Psoas muscle (tissue), 8 donors: ENCODE measurements around the gene UBE2Q1. TPM values are rescaled to one million over a fixed set of nuclear protein-coding genes. Genes with fewer than 3 reads are reported as not detected.

Experiments
- ATAC-seq, 4 donors: fragments of 200-7000 bp; cut with Tn5 transposase; one replicate each; pipeline ENCODE4 v1.9.1; 2020; ENCODE audit warnings: moderate library complexity in 3 of 4, mild to moderate bottlenecking in 2 of 4
- DNase-seq, 2 donors: peaks; one replicate each; pipeline ENCODE4 v3.0.0-alpha.2; 2020
- H3K27ac ChIP-seq: fragments of 200-600 bp; one replicate; pipeline ENCODE4 v1.8.0; 2022
- H3K27me3 ChIP-seq, 3 donors: fragments of 200-600 bp in 1 of 3; one replicate each; pipeline versions ENCODE4 v1.6.1 to v1.8.0; 2013 to 2022; ENCODE audit warnings: low read length in 2 of 3, mild to moderate bottlenecking in 2 of 3, moderate library complexity in 1 of 3; ENCODE audit not compliant: insufficient read depth in 3 of 3
- H3K36me3 ChIP-seq, 2 donors: fragments of 200-600 bp in 1 of 2; one replicate each; pipeline versions ENCODE4 v1.6.1 to v1.8.0; 2013 to 2022; ENCODE audit warnings: low read depth in 1 of 2, mild to moderate bottlenecking in 1 of 2, moderate library complexity in 1 of 2; ENCODE audit not compliant: insufficient read depth in 1 of 2
- H3K4me1 ChIP-seq: fragments of 200-600 bp; one replicate; pipeline ENCODE4 v1.8.0; 2022
- H3K4me3 ChIP-seq: fragments of 200-600 bp; one replicate; pipeline ENCODE4 v1.8.0; 2022; ENCODE audit warnings: mild to moderate bottlenecking
- H3K9me3 ChIP-seq: fragments of 200-600 bp; one replicate; pipeline ENCODE4 v1.8.0; 2022
- CTCF ChIP-seq: fragments of 200-600 bp; IDR thresholded peaks from one replicate; pipeline ENCODE4 v1.8.0; 2022; ENCODE audit warnings: antibody characterized with exemption
- WGBS, 3 donors: extraction: QIAGEN DNeasy Blood & Tissue Kit; methylation state at CpG; one replicate each; pipeline versions ENCODE4 v1.1.6 to v1.1.7; 2013; 5-methylcytosine and 5-hydroxymethylcytosine counted together
- intact Hi-C, 2 donors: fragments of 100-400 bp; cut with DNase I; formaldehyde crosslinking; loops; one replicate each; pipeline versions ENCODE4 v1.11.0 to v1.14.2; 2022
- polyA plus RNA-seq, 3 donors: library from polyadenylated mRNA; stranded (reverse); fragments of 200-250 nt; gene quantifications; one replicate each; pipeline ENCODE4 v1.2.3, GENCODE V29; 2013
- total RNA-seq, 4 donors: library from RNA; stranded (reverse); fragmentation: NEBNext Ultra II Directional in 2 of 4; extraction: Animal tissue kit (Norgen Biotek cat#: 25700) in 2 of 4; gene quantifications; one replicate each; pipeline versions ENCODE4 v1.2.1 to v1.2.4, GENCODE V29; 2021 to 2023
- donor health status: healthy with polysubstance abuse.
- donor health status: DM: no; HTN: no; CAD: no; lungs with moderate emphysema.
- donor health status: Bipolar disorder and iron deficiency.
- donor health status: healthy.
- donor health status: DM: yes; HTN: yes; CAD: no.
- donor health status: DM: no; HTN: no; CAD: no.
- donor health status: DM: no; HTN: no; CAD: no.
- donor health status: DM: yes; HTN: yes; CAD: no.

Gene UBE2Q1
- total and polyA plus RNA-seq, 7 donors = 34.0 to 65.5 (median 50.8) TPM

GRCh38 chr1:154552036-154552435, 6.4 kb downstream of the UBE2Q1 start:
- no peaks in the 10 kb centered on the region for H3K27me3 ChIP-seq
- peaks cover 28 to 81% of the 10 kb centered on the region in 2 donors for H3K36me3 ChIP-seq
- DNase-seq (no peak), ATAC-seq (no peak)
- no peak for TF ChIP-seq CTCF
- intact Hi-C loops = loop anchor here in 1 of 2 donors (10.0 kb wide), 1 partner anchor 503 kb away; the partner anchor contains the start of gene ADAM15
- H3K27ac ChIP-seq = no peak overlapping the region
- WGBS, 3 donors = 89 to 95% (median 89%) methylated on average over 6 of the region's 6 CpGs
- no peak overlapping the region for H3K4me3 ChIP-seq
- peaks cover 36% of the 10 kb centered on the region for H3K4me1 ChIP-seq
- no peaks in the 10 kb centered on the region for H3K9me3 ChIP-seq

GRCh38 chr1:154551474-154551873, 7.0 kb downstream of the UBE2Q1 start:
- peaks cover 28 to 81% of the 10 kb centered on the region in 2 donors for H3K36me3 ChIP-seq
- no peaks in the 10 kb centered on the region for H3K27me3 ChIP-seq
- 90 to 100% (median 91%) methylated on average over 4 of the region's 4 CpGs for WGBS, 3 donors
- no peak overlapping the region for H3K4me3 ChIP-seq
- peaks cover 30% of the 10 kb centered on the region for H3K4me1 ChIP-seq
- no peak overlapping the region for H3K27ac ChIP-seq
- H3K9me3 ChIP-seq = no peaks in the 10 kb centered on the region
- DNase-seq (no peak), ATAC-seq (no peak)
- TF ChIP-seq CTCF = no peak
- intact Hi-C loops = loop anchor here in 1 of 2 donors (10.0 kb wide), 1 partner anchor 503 kb away; the partner anchor contains the start of gene ADAM15

GRCh38 chr1:154550657-154551056, 7.8 kb downstream of the UBE2Q1 start:
- peaks cover 26% of the 10 kb centered on the region for H3K4me1 ChIP-seq
- H3K27ac ChIP-seq = no peak overlapping the region
- H3K9me3 ChIP-seq = no peaks in the 10 kb centered on the region
- WGBS, 3 donors = 71 to 80% (median 73%) methylated on average over 6 of the region's 6 CpGs
- H3K4me3 ChIP-seq = no peak overlapping the region
- intact Hi-C loops = loop anchor here in 1 of 2 donors (10.0 kb wide), 1 partner anchor 504 kb away; the partner anchor contains the start of gene ADAM15
- H3K27me3 ChIP-seq = no peaks in the 10 kb centered on the region
- DNase-seq (no peak), ATAC-seq (no peak)
- peaks cover 28 to 78% of the 10 kb centered on the region in 2 donors for H3K36me3 ChIP-seq
- TF ChIP-seq CTCF = no peak

GRCh38 chr1:154550070-154550469, 8.4 kb downstream of the UBE2Q1 start:
- DNase-seq = no peak
- 59 to 65% (median 64%) methylated on average over 5 of the region's 5 CpGs for WGBS, 3 donors
- H3K4me1 ChIP-seq = peaks cover 24% of the 10 kb centered on the region
- H3K27me3 ChIP-seq = no peaks in the 10 kb centered on the region
- intact Hi-C loops = loop anchor here in 1 of 2 donors (10.0 kb wide), 1 partner anchor 505 kb away; the partner anchor contains the start of gene ADAM15
- no peak for ATAC-seq
- H3K9me3 ChIP-seq = no peaks in the 10 kb centered on the region
- H3K4me3 ChIP-seq = no peak overlapping the region
- no peak for TF ChIP-seq CTCF
- H3K36me3 ChIP-seq = peaks cover 28 to 72% of the 10 kb centered on the region in 2 donors
- no peak overlapping the region for H3K27ac ChIP-seq
